Measurements from ENCODE around the gene MYO5C.
A peak's percentile ranks its signal among the peaks of the same experiment; 100 is the strongest.

Gene MYO5C

DNA sequence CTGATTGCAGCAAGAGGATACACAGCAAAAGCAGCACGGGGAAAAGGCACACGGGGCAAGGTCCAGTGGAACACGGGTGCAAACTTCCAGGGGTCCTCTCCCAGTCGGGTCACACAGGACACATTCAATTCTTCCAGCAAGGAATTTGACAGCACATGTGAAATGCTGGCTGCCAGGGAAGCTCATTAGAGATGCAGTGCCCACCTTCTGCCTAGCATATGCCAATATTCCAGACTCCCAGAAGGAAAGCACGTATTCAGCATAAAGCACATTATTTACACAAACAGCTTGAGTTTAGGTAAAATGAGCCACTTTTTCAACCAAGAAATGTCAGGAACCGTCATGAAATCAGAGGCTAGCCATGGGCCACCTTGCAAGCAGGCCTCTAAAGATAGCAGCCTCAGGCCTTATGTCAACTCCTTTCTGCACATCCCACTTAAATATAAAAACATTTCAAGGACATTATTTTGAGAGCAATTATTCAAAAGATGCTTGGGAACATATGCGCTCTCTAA is 19.3 kb downstream of the MYO5C start:
- no peak for DNase-seq

DNA sequence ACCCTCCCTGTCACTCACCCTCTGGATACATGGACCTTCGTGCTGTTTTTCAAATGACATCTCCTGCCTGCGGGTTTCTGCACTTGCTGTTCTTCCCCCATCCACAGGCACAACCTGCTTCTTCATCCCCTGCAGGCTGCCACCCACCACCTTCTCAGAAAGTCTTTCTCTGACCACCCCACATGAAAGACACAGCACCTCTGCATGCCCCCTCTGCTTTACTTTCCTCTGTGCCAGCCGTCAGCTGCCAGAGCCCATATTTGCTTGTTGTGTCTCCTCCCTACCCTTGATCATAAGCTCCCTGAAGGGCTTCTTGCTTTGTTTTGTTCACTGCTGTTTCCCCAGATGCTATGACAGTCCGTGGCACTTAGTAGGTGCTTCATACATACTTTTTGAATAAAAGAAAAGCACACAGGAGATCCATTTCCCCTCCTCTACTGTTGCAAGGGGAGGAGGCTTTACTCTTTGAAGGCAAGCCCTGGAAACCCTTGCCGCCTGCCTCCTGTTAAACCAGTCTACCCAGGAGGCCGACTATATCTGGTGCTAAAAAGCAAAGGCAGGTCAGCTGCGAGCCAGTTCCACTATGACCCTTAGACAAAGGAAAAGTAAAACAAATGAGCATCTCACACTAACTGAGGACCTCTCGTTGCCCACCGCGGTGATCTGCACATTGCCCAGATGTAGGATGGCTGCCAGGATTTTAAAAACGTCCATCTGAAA is 31.9 kb downstream of the MYO5C start:
- no peak for DNase-seq

DNA sequence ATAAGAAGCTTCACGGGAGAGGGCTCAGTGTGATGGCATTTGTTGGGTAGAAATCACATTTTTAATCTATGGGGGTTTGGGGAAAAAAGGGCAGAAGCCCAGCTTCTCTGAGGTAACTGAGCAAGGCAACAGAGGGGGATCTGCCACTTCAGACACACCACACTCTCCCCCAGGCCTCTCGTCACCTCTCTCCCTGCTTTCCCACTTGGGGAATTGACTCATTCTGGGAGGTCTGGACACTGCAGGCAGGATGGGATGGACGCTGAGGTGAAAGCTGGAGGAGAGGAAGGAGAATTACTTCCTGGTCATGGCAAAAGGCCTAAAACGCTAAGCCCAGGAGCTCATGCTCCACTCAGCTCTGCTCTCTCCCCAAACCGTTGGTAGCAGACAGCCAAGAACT is 33.2 kb downstream of the MYO5C start:
- DNase-seq, result no peak

DNA sequence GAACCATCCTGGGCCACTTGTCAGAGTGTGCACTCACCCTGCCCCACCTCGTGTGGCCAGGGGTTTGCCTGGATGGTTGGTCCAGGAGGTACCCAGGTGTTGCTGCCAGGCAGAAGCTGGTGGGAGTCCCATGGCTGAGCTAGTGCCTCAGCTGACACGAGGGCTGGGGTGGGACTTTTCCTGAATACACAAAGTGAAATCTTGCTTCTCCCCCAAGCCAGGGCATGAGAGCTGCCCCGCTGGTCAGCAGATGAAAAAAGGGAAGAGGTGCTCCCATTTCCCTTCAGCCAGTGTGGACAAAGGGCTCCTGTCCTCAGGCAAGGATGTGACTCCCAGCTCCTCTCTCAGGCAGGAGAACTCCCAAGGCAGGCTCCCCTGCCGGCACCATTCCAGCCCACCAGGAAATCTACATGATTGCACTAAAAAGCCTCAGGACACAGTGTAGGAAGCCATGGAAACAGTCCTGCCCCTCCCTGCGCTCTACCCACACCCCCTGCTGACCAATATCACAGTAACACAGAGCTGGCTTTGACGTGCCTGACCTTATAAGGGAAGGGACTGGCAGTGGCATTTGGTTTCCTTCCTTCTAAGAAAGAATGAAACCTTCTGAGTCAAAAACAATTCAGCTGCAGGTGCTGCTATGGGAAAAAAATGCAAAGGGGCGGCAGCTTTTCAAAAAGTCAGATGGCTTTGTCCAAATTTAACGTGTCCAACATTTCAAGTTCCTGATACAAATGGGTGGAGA is 33.9 kb downstream of the MYO5C start:
- DNase-seq, result no peak

DNA sequence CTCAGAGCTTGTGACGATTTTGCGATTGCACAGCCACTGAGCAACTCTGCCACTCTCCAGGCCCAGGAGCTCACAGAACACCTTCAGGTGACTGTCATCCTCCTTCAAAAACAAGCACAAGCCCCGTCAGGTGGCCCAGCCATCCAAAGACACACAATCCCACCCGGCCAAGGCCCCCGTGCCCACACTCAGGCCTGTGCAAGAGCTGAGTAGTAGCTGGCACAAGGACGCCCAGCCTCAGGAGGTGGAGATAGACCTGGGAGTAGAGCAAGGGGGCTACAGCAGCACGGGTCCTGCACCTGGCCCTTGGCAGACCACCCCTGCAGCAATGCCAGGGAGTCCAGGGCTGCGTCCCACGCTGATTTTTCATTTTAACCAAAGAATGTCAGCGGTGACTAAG is 34.6 kb downstream of the MYO5C start:
- no peak for DNase-seq

DNA sequence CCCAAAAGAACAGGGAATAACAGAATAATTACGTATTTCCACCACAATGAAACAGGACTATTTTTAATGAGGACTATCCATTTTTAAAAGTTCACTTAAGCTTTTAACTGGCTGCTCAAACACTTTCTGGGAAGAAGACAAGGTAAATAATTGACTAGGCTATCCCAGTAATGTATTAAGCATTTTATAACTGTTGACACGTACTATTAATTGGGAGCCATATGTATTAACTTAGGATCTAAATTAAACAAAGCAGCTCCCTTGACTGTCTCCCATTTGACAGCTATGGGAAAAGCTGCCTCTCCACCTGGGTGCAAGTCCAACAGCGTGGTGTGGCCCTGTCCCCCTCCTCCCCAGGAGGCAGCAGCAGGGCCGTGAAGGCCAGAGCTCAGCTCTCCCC is 36.1 kb downstream of the MYO5C start:
- no peak for DNase-seq

DNA sequence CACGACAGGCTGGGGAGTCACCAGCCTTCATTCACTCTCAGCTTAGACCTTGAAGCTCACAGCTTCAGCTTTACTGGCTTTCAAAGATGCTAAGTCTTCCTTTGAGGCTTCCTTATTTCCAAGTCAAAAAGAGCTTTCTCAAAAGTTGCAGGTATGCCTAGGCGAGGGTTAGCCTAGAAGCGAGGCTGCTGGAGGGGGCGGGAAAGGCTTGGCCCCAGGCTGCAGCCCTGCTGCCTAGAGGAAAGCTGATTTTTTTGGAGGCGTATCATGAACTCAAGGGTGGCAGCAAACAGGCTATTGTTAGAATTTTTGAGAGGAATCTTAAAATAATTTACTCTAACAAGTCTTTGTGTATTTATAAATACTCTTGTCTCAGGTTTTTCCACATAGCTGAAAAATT is 37.1 kb downstream of the MYO5C start:
- no peak for DNase-seq

DNA sequence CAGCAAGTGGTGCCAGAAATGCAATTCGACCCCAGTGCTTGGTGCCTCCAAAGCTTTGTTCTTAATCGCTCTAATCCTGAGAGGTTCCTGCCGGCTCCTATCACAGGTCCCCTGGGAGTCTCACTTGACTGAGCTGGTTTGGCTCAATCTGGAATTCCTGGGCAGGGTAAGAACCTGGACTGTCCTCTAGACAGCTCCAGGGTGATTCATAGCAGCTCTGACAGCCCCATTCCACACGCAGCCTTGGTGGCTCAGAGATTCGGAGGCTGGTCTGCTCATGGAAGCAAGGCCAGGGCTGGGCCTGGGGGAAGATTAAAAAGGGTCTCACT is 37.9 kb downstream of the MYO5C start:
- no peak for DNase-seq

DNA sequence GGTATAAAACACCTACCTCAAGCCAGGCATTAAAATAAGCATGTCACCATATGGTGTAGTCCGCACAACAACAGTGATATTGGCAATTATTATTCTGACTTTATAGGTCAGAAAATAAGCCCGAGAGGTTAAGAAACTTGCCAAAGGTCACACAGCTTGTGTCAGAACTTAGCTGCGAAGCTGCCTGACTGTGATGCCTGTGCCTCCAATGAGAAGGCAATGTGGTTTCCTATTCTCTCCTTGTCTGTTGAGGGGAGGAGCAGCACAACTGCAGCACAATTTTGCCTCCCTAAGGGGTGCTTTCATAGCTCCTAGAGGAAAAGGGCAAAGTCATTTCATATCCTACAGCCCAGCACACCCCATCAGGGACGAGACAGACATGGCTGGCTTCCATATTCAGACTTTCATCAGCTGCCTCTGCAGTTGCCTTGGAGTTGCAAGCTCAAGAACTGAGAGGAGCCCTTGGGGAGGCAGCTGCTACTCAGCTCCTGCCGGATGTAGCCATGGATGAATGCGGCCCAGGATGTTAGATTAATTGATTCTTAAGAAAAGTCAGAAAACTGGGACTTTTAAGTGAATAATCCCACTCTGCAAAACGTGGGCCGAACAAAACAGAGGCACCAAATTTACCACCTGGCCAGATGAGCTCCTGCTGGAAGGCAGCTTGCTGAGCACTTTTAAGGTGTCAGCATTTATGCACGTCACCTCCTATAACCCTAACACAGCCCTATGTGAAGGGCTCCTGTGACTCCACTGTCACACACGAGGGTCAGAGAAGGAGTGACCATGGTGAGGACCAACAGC is 38.5 kb downstream of the MYO5C start:
- DNase-seq, result no peak

DNA sequence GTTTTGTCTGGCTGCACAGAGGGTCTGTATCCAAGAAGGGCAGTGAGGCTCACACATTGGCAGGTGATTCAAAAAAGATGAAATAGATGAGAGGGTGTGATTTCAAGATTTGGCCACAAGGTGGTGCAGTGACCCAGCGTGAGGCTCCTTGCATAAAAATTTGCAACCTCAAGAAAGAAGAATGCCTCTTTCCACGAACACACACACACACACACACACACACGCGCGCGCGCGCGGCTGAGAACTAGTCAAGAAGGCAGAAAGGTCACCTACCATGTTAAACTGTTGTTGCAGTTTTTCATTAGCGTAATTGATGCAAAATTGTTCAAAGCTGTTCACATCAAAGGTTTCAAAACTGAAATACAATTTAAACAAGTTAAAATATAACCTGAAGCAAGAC is 39.2 kb downstream of the MYO5C start:
- DNase-seq, result peak; percentile 59

DNA sequence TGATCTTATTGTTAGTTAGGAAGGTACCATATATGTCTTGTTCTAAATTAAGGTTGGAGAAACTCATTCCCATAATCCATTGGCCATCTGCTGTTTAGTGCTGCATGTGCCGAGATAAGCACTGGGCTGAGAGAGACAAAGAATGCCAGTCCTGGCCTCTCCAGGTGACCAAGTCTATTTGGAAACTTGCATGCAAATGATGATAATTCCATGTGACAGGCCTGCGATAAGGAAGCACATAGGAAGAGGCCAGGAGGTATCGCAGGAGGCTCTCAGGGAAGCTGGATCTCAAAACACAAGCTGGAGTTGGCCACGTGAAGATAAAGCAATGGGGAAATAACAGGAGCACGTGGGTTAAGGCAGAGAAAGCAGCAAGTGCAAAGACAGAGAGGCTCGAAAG is 39.7 kb downstream of the MYO5C start:
- no peak for DNase-seq

DNA sequence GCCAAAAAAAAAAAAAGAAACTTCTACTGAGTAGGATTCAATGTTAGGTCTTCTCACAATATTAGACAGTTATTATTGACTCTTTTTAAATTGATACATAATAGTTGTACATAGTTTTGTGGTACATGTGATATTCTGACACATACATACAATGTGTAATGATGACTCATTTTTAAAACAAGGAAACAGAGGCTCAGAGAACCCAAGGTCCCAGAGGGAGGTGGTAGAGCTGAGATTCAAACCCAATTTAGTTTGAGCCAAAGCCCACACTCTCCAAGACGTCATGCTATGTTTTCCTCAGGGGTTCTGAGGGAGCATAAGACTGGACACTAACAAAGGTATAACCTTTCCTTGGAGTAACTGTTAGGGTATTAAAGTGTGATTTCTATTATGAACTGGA is 40.6 kb downstream of the MYO5C start:
- DNase-seq, result no peak

DNA sequence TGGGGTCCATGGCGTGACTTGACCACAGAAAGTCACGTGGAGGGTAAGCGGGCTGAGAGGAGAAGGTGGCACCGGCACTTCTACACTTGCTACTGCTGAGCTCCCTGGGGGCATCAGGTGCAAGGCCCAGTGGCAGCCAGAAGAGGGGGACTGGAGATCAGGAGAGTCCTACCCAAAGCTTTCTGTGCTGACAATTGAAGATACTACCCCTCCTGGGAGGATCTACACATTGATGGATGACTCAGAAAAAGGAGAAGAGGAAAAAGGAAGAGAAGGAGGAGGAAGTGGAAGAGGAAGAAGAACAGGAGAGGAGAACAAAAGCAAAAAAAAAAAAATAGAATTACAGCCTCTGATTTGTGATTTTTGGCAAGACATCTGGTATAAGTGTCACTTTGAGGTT is 41.2 kb downstream of the MYO5C start:
- no peak for DNase-seq

DNA sequence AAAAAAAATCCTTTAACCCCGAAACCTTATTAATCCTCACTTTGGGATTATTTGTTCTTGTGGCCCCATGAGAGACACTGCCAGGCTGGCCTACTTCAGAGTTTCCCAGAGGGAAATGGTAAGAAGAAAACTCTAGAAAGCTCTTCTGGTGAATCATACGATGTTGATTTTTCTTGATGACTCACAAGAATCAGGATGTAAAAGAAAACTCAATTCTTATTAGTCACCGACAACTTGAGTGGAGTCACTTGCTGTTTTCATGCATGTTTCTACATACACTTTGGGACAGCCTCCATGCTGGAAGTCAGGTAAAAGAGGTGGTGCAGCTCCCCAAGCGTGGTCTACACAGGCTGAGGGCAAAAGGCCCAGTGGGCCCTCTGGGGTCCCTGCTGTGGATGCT is 42.8 kb downstream of the MYO5C start:
- DNase-seq, result no peak

DNA sequence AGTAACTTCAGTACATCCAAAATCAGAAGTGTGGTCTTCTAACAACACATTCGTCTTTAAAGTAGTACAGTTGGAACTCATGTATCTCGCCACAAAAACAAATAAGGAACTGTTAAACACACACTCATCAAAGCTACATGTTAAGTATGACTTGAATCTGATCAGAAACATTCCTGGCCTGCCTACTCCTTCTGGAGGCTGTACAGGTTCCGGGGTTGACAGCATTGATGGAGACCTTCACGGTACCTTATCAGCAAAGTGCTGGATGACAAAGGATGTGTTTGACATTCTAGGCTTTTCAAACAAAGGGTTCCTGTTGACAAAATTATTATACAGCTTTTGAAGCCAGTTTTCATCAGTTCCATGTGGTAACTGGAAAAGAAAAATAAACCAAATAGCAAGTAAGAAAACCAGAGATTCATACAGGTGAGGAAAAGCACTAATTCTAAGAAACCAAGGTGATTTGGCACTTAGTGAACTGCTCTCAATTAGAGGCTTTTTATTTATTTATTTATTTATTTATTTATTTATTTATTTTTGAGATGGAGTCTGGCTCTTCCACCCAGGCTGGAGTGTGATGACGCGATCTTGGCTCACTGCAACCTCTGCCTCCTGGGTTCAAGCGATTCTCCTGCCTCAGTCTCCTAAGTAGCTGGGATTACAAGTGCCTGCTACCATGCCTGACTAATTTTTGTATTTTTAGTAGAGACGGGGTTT is 44.3 kb downstream of the MYO5C start:
- no peak for DNase-seq

DNA sequence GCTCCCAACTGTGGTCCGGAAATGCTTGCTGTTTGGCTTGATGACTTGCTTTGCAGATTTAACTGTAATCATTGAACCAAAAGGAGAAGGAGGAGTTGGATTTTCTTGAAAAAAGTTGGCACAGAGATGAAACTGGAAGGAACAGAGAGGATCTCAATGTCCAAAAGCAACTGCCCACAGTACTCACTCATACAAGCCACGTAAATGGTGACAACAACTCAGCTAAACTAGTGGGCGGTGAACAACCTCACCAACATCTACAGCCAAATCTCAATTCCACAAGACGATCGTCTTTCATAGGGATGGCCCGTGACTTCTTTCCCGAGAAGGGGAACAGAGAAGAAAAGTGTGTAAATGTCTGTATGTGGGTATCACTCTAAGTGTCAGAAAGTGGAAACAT is 48.1 kb downstream of the MYO5C start:
- DNase-seq, result no peak

DNA sequence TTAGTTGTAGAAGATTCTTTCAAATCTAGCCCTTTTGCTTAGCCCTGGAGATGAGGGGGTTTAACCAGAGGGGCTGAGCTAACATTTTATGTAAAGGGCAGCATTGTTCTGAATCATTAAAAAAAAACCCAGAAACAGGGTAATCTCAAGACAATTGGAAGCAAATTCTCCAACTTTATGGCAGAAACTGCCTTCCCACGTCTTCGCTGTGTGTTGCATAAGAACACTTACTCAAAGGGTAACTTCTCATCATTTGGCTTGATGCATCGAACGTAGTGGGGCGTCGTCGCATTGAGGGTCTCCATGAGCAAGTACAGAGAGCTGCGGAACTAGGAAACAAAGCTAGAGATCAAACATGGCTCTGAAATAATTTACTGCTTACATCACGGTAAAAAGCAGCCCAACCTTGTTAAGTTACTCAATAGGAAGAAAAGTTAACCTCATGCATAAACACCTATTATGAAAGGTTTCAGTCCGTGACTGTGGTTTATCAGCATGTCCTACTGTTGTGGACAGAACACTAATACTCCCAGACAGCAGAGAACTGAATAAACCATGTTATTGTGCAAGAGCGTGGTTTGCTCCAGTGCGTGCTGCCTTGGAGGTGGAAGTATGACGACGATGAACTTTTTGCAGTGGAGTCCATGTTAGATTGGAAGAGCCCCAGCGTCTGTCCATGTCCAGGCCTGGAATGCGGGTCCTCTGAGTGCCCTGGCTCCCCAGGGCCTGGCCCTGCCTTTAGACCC is 48.7 kb downstream of the MYO5C start:
- no peak for DNase-seq

DNA sequence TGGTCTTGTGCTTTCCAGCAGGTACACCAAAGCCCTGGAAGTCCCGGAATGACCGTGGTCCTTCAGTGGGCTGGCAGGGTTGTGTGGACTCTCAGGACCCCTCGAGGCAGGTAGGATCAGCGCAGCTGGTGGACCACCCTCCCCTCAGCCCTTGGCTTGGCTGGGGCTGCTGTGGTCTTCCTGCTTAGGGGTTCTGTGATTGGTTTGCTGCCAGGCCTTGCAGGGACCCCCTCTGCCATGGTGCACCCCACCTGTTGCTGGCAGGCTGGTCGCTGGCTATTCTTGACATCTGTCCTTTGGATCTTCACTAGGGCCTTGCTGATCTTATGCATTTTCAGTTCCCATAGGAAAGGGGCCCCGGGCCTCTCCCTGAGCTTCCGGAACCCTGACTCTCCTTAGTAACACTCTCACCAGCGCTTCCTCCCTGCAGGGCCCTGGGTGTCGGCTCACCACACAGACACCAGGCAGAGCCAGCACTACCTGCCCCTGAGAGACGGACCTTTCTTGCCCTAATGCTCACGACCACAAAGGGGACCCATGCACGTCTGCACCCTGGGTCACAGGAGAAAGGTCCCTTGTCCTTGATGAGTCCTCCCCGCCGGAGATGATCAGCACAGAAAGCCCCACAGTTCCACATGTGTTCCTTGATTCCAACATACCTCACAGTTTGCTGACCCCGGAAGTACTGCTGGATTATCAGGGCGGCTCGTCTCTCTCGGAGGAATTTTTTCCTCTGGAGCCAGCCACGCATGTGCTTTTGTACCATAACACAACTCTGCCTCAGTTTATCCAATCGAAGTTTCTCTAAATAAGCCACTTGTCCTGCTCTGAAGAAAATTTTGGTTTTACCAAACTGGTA is 51.7 kb downstream of the MYO5C start:
- DNase-seq, result no peak

DNA sequence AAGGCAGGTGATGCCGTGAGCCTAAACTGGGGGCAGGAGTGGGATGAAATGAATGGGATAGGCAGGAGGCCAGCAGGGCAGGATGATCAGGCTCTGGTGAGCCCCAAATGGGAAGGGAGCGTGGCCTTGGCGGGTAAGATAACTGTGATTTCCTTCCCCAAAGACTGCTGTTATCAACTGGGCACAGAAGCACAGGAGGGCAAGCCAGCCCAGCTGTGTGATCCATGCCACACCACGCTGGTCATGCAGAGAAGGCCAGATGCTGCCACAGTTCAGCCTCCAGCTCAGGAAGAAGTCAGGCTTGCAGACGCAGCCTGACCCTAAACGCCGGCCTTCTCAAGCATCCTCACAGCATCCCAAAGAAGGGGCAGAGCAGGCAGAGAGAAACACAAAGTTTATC is 52.3 kb downstream of the MYO5C start:
- no peak for DNase-seq

DNA sequence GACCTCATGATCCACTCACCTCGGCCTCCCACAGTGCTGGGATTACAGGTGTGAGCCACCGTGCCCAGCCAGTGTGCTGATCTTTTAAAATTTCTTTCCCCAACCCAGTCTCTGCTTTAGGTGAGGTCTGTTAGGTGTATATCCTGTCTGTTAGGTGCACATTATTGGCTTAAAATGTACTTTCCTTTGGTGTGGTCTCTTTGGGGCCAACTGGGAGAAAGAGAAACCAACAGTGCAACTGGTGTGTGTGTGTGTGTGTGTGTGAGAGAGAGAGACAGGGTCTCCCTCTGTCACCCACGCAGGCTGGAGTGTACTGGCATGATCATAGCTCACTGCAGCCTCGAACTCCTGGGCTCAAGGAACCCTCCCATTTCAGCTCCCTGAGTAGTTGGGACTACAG is 54.1 kb downstream of the MYO5C start:
- DNase-seq, result no peak

DNA sequence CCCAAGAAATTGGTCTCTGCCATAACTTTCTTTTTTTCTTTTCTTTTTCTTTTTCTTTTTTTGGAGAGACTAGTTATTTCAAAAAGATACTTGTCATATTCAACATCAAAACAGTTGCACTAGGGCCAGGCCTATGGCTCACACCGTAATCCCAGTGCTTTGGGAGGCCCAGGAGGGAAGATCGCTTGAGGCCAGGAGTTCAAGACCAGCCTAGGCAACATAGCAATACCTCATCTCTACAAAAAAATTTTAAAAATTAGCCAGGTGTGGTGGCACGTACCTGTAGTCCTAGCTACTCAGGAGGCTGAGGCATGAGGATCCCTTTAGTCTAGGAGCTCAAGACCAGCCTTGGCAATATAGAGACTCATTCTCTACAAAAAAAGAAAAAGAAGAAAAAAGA is 55.4 kb downstream of the MYO5C start:
- DNase-seq, result no peak
